ENCODE measurements around the gene IFNAR1. TPM values are rescaled to one million over a fixed set of nuclear protein-coding genes. Genes with fewer than 3 reads are reported as not detected.

Gene IFNAR1
- total and polyA plus RNA-seq, 9 of the 15 experiments (the other 6 are each of a cell fraction or from before 2014, with no cell fraction given) = 8.6 to 31.8 (median 14.8) TPM

GRCh38 chr21:33300701-33301631, 23.8 kb upstream of the IFNAR1 start (continued):
- peak; percentile 77 for TF ChIP-seq ZNF324 (CRISPR knock-in tag; IDR thresholded peaks at IDR 0.05)
- TF ChIP-seq ZNF23 (CRISPR knock-in tag; IDR thresholded peaks at IDR 0.05) = peak; percentile 78
- no peak for TF ChIP-seq KHSRP (IDR thresholded peaks at IDR 0.05)
- no peak for TF ChIP-seq SP1 (CRISPR knock-in tag; IDR thresholded peaks at IDR 0.05)
- TF ChIP-seq POLR3A (IDR thresholded peaks at IDR 0.05; ENCODE audit: borderline replicate concordance, extremely low read depth, insufficient read depth, insufficient read length) = no peak
- no peak for TF ChIP-seq ZFP91 (CRISPR knock-in tag; IDR thresholded peaks at IDR 0.05)
- peak; percentile 93 for TF ChIP-seq ZBTB17 (CRISPR knock-in tag; IDR thresholded peaks at IDR 0.05)
- TF ChIP-seq ELF2 (CRISPR knock-in tag; IDR thresholded peaks at IDR 0.05) = peak; percentile 71; the same call in 1 of the 2 replicates
- no peak for TF ChIP-seq JUND (IDR thresholded peaks at IDR 0.05; ENCODE audit: borderline replicate concordance, low read depth, low read length)
- TF ChIP-seq JUND (tag; IDR thresholded peaks at IDR 0.05; ENCODE audit: borderline replicate concordance, low read depth, low read length) = 0 out of 3 replicates have a peak, but pooled peaks have one; percentile 31
- TF ChIP-seq CHD1 (IDR thresholded peaks at IDR 0.05; ENCODE audit: low read length) = no peak
- no peak for TF ChIP-seq EWSR1 (IDR thresholded peaks at IDR 0.05; ENCODE audit: borderline replicate concordance, low read depth, partially characterized antibody)
- TF ChIP-seq CREB1 (IDR thresholded peaks at IDR 0.05) = no peak
- TF ChIP-seq CREB1 (CRISPR knock-in tag; IDR thresholded peaks at IDR 0.05) = no peak
- TF ChIP-seq MLX (CRISPR knock-in tag; conservative IDR thresholded peaks at IDR 0.05) = no peak
- TF ChIP-seq ZNF655 (CRISPR knock-in tag; IDR thresholded peaks at IDR 0.05) = peak; percentile 46; the same call in 1 of the 2 replicates
- TF ChIP-seq ETV6 (IDR thresholded peaks at IDR 0.05; ENCODE audit: borderline replicate concordance in 1 of 2, low read depth in 2 of 2, low read length in 1 of 2) = peak in 1 of 2 experiments; percentile 90; a peak in 2 of 4 replicates
- no peak for TF ChIP-seq ETV6 (CRISPR knock-in tag; IDR thresholded peaks at IDR 0.05; ENCODE audit: borderline replicate concordance)
- TF ChIP-seq ZFP30 (CRISPR knock-in tag; IDR thresholded peaks at IDR 0.05; ENCODE audit: borderline replicate concordance) = no peak
- TF ChIP-seq CSDE1 (IDR thresholded peaks at IDR 0.05) = no peak
- no peak for TF ChIP-seq GATA2 (CRISPR knock-in tag; IDR thresholded peaks at IDR 0.05)
- 0 out of 2 replicates have a peak, but pooled peaks have one; percentile 56 for TF ChIP-seq ZNF696 (CRISPR knock-in tag; conservative IDR thresholded peaks at IDR 0.05)
- no peak for TF ChIP-seq PCBP2 (IDR thresholded peaks at IDR 0.05; ENCODE audit: low read depth, low read length, poor library complexity, severe bottlenecking)
- peak; percentile 90 for TF ChIP-seq ZNF57 (CRISPR knock-in tag; IDR thresholded peaks at IDR 0.05)
- TF ChIP-seq ILF3 (IDR thresholded peaks at IDR 0.05; ENCODE audit: borderline replicate concordance) = no peak
- TF ChIP-seq SMAD4 (CRISPR knock-in tag; conservative IDR thresholded peaks at IDR 0.05) = peak; percentile 93
